Smooth muscle cell (in vitro differentiated cells): ENCODE measurements around the gene CST3. TPM values are rescaled to one million over a fixed set of nuclear protein-coding genes. Genes with fewer than 3 reads are reported as not detected.

Experiments
- DNase-seq: peaks from one replicate; lab custom pipeline; 2025; ENCODE audit not compliant: unreplicated experiment; lab: John Stamatoyannopoulos, UW
- H2AFZ ChIP-seq: fragments of 200-600 bp; sonication (generic); 2 replicates; pipeline ENCODE4 v1.6.0; 2016; ENCODE audit warnings: antibody characterized with exemption, low read depth, mild to moderate bottlenecking
- H3F3A ChIP-seq: fragments of 200-600 bp; sonication (generic); 2 replicates; pipeline ENCODE4 v1.6.0; 2017; ENCODE audit warnings: antibody characterized with exemption, low read depth
- H3K27ac ChIP-seq: fragments of 200-600 bp; sonication (generic); 2 replicates; pipeline ENCODE4 v1.5.1; 2016; ENCODE audit warnings: low read depth, mild to moderate bottlenecking
- H3K27me3 ChIP-seq: fragments of 200-600 bp; sonication (generic); 2 replicates; pipeline ENCODE4 v1.6.1; 2016; ENCODE audit warnings: low read depth, mild to moderate bottlenecking
- H3K36me3 ChIP-seq: fragments of 200-600 bp; sonication (generic); 2 replicates; pipeline ENCODE4 v1.5.1; 2016; ENCODE audit warnings: low read depth
- H3K4me1 ChIP-seq: fragments of 200-600 bp; sonication (generic); 2 replicates; pipeline ENCODE4 v1.5.1; 2016; ENCODE audit warnings: low read depth
- H3K4me2 ChIP-seq: fragments of 200-600 bp; sonication (generic); 2 replicates; pipeline ENCODE4 v1.6.0; 2016; ENCODE audit warnings: mild to moderate bottlenecking
- H3K4me3 ChIP-seq: fragments of 200-600 bp; sonication (generic); 2 replicates; pipeline ENCODE4 v1.5.1; 2016; ENCODE audit warnings: mild to moderate bottlenecking
- H3K79me2 ChIP-seq: fragments of 200-600 bp; sonication (generic); 2 replicates; pipeline ENCODE4 v1.6.0; 2016; ENCODE audit warnings: low read depth, mild to moderate bottlenecking
- H3K9ac ChIP-seq: fragments of 200-600 bp; sonication (generic); 2 replicates; pipeline ENCODE4 v1.6.0; 2016; ENCODE audit warnings: low read depth
- H3K9me3 ChIP-seq: fragments of 200-600 bp; sonication (generic); replicated peaks from 2 replicates; pipeline ENCODE4 v1.5.1; 2016; ENCODE audit warnings: low read depth
- H4K20me1 ChIP-seq: fragments of 200-600 bp; sonication (generic); 2 replicates; pipeline ENCODE4 v1.6.0; 2016; ENCODE audit warnings: low read depth
- WGBS: methylation state at CpG from one replicate; pipeline ENCODE4 v1.1.7; 2016; ENCODE audit warnings: low lambda C conversion rate; 5-methylcytosine and 5-hydroxymethylcytosine counted together
- polyA plus RNA-seq: library from polyadenylated mRNA; unstranded; fragments of >200 nt; fragmentation: Nextera tagmentation; extraction: Ambion mirVana; gene quantifications from 2 replicates; pipeline ENCODE4 v1.2.1, GENCODE V29; 2016
- total RNA-seq: library from RNA; depleted of rRNA; stranded (reverse); fragments of >200 nt; gene quantifications from 2 replicates; pipeline ENCODE4 v1.2.3, GENCODE V29; 2014
- TF ChIP-seq, protein P1 (sequence below): fragments of 200-600 bp; sonication (generic); IDR thresholded peaks from 2 replicates; pipeline ENCODE4 v1.5.1; 2017; ENCODE audit warnings: borderline replicate concordance, mild to moderate bottlenecking, antibody characterized with exemption; ENCODE audit not compliant: insufficient read depth, poor library complexity, severe bottlenecking

CST3 gene
- total and polyA plus RNA-seq, 2 experiments from 2014 or later, result 170 to 338 TPM

DNA sequence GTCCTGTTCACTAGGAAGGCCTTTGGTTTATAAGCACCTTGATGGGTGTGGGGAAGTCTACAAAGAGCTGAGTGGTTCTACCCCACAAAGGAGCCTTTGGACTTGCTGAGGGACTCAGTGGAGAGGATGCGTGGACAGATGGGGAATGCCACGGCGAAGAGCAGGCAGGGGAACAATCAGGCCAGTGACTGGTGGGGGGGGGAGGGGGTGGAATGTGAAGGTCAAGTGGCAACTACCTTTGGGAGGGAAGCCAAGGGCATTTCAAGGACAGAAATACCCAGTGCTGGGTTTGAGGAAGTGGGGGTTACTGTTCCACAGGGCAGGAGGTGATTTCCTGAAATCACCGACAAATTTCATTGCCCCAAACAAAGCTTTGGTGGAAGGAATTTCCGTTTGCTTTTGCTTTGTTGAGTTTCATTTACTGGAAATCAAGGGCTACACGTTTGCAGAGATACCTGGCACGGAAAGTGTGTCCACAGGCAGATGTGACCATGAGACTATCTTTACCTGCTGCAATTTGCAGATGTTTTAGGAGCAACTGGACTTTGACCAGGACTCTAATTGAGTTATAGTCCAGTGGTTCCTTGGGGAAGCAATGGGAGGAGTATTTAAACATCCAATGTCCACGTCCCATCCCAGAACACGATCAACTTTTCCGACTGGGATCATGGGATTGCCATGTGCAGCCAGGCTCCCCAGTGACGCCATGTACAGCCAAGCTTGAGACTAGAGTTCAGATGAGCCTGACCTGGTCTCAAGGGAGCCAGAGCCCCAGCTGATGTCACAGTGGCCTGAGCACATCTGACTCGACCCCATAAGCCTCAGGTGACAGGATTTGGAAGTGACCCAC, 8.0 kb downstream of the CST3 start:
- Histone ChIP-seq H2AFZ (no peak overlapping the region), H3K27me3 (no peaks in the 10 kb centered on the region), H3K4me3 (no peak overlapping the region), H3K79me2 (no peaks in the 10 kb centered on the region), H3K4me1 (no peaks in the 10 kb centered on the region), H3K9ac (no peak overlapping the region), H3K4me2 (no peak overlapping the region), H4K20me1 (peaks cover 2% of the 10 kb centered on the region), H3K9me3 (no peaks in the 10 kb centered on the region), H3K36me3 (no peaks in the 10 kb centered on the region), H3K27ac (no peak overlapping the region), H3F3A (no peaks in the 10 kb centered on the region)
- DNase-seq, result no peak
- TF ChIP-seq, protein P1, sequence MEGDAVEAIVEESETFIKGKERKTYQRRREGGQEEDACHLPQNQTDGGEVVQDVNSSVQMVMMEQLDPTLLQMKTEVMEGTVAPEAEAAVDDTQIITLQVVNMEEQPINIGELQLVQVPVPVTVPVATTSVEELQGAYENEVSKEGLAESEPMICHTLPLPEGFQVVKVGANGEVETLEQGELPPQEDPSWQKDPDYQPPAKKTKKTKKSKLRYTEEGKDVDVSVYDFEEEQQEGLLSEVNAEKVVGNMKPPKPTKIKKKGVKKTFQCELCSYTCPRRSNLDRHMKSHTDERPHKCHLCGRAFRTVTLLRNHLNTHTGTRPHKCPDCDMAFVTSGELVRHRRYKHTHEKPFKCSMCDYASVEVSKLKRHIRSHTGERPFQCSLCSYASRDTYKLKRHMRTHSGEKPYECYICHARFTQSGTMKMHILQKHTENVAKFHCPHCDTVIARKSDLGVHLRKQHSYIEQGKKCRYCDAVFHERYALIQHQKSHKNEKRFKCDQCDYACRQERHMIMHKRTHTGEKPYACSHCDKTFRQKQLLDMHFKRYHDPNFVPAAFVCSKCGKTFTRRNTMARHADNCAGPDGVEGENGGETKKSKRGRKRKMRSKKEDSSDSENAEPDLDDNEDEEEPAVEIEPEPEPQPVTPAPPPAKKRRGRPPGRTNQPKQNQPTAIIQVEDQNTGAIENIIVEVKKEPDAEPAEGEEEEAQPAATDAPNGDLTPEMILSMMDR, result no peak
- WGBS, result 89% methylated on average over 12 of the region's 12 CpGs

DNA sequence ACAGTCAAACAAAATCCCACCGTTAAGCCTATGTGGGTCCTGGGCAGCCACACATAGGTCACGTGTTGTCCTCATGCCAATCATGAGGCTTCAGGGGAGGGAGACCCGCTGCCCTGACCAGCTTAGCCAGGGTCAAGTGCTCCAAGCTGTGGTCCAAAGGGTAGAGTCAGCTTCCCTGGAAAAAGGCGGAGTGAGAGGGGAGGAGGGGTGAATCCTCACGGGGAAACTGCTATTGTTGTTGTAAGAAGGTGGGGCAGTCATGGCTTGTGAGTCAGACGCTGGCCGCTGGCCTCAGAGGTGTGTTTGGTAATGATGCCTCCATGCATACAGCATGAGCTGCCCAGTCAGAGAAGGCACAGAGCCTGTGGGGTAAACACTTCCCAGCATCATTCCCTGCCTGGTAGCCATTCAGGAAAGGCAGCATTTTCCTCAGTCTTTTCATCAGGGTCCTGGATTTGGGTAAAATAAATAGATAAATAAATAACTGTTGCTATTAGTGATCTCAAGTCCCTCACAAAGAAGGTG, 8.7 kb downstream of the CST3 start:
- H3K27me3 ChIP-seq, result no peaks in the 10 kb centered on the region
- no peaks in the 10 kb centered on the region for H3K36me3 ChIP-seq
- no peaks in the 10 kb centered on the region for H4K20me1 ChIP-seq
- H2AFZ ChIP-seq, result no peak overlapping the region
- H3K9ac ChIP-seq, result no peak overlapping the region
- H3K4me2 ChIP-seq, result no peak overlapping the region
- H3F3A ChIP-seq, result no peaks in the 10 kb centered on the region
- H3K4me3 ChIP-seq, result no peak overlapping the region
- no peaks in the 10 kb centered on the region for H3K9me3 ChIP-seq
- DNase-seq, result no peak
- H3K4me1 ChIP-seq, result no peaks in the 10 kb centered on the region
- 51% methylated on average over 7 of the region's 7 CpGs for WGBS
- no peak overlapping the region for H3K27ac ChIP-seq
- no peaks in the 10 kb centered on the region for H3K79me2 ChIP-seq
- TF ChIP-seq, protein P1, result no peak

DNA sequence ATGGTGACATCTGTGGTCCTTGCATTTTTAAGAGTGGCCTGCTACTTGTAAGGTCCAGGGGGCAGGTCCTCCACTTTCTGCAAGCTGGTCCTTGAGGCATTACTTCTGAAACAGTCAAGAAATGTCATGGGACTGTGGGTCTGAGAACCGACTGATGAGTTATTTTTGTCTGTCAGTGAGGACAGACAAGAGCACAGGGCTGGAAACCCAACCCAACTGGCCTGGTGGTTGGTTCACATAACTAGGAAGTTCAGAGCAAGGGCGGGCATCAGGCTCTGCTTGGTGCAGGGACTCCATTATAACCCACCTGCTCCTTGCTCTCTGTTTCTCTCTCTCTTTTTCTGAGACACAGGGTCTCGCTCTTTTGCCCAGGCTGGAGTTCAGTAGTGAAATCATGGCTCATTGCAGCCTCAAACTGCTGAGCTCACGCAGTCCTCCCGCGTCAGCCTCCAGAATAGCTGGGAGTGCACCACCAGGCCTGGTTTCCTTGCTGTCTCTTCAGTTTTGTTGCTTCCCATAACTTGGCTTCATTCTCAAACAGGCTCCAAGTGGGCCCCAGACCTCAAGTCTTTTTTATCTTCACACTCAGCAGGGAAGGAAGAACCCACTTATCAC, 9.2 kb downstream of the CST3 start:
- Histone ChIP-seq H3K79me2 (no peaks in the 10 kb centered on the region), H2AFZ (no peak overlapping the region), H3F3A (peaks cover 5% of the 10 kb centered on the region), H3K9me3 (no peaks in the 10 kb centered on the region), H4K20me1 (no peaks in the 10 kb centered on the region), H3K4me1 (no peaks in the 10 kb centered on the region), H3K27me3 (no peaks in the 10 kb centered on the region), H3K4me3 (no peak overlapping the region), H3K4me2 (no peak overlapping the region), H3K9ac (no peak overlapping the region), H3K27ac (no peak overlapping the region), H3K36me3 (no peaks in the 10 kb centered on the region)
- 91% methylated on average over 6 of the region's 6 CpGs for WGBS
- no peak for DNase-seq
- TF ChIP-seq, protein P1, result no peak
